ENCODE data around the gene CCR3. TPM values are rescaled to one million over a fixed set of nuclear protein-coding genes. Genes with fewer than 3 reads are reported as not detected.

The CCR3 gene
- total and polyA plus RNA-seq, 2 experiments from 2014 or later: not detected

DNA sequence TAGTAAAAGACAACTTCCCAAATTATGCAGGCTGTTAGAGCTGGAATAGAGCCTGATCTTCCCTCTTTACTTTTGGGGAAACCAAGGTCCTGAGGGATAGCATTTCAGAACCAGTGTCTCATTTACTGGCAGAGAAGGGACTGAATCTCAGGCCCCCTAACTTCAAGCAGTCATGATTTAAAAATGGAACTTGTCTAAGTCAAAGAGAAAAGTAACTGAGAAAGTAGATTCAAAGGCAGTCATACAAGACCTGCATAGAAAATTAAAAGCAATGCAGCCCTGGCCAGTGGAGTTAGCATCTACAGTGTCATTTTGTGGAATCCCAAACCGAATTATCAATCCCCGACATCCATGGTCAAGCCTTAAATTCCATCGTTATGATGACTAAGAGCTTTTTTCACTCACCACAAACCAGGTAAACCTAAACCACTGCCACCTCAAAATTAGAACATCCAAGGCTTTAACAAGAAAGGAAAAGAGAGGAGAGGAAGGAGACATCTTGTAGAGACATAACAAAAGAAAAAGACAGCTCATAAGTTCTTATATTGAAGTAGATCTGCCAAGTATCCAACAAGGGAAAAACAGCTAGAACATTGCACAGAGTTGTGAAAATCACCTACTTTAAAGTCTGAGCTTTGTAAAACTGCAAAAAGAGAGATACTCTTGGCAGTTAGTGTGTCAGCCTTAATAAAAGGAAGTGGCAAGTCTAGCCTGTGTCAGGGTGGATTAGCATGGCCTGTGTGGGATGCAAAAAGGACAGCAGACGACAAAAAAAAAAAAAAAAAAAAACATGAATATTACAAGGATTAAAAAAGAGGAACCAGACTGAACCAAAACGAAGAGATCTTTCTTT is 57.6 kb downstream of the CCR3 start:
- Histone ChIP-seq H3K9me2 (ENCODE audit: insufficient read depth) (no peaks in the 10 kb centered on the region), H3F3A (replicated peaks; ENCODE audit: low read depth) (no peaks in the 10 kb centered on the region), H3K4me3 (no peak overlapping the region), H3K36me3 (ENCODE audit: insufficient read depth) (no peaks in the 10 kb centered on the region), H2AFZ (no peak overlapping the region; the same call in 1 of the 2 replicates), H3K4me1 (ENCODE audit: insufficient read depth) (no peaks in the 10 kb centered on the region), H3K27ac (ENCODE audit: low read depth) (no peak overlapping the region), H3K4me2 (no peak overlapping the region), H4K20me1 (replicated peaks; ENCODE audit: insufficient read depth) (no peaks in the 10 kb centered on the region), H3K27me3 (ENCODE audit: insufficient read depth) (no peaks in the 10 kb centered on the region), H3K79me2 (replicated peaks; ENCODE audit: insufficient read depth) (no peaks in the 10 kb centered on the region)
- Mint-ChIP-seq H3K9me3 (no peaks in the 10 kb centered on the region), H3K4me1 (no peaks in the 10 kb centered on the region), H3K27ac (no peak overlapping the region), H3K4me3 (no peak overlapping the region), H3K27me3 (ENCODE audit: insufficient read depth, low read depth, poor library complexity) (no peaks in the 10 kb centered on the region), H3K36me3 (ENCODE audit: low read depth) (no peaks in the 10 kb centered on the region)
- TF ChIP-seq EZH2 (IDR thresholded peaks at IDR 0.05; ENCODE audit: low read depth, unreplicated experiment) (no peak), ZNF114 (CRISPR knock-in tag; IDR thresholded peaks at IDR 0.05) (no peak), POLR2AphosphoS5 (IDR thresholded peaks at IDR 0.05; ENCODE audit: low read depth) (no peak), STAT1 (IDR thresholded peaks at IDR 0.05; ENCODE audit: unreplicated experiment) (no peak), NANOG (IDR thresholded peaks at IDR 0.05; ENCODE audit: borderline replicate concordance) (no peak)
- DNase-seq (ENCODE audit: low spot score): no peak
- ATAC-seq: no peak

DNA sequence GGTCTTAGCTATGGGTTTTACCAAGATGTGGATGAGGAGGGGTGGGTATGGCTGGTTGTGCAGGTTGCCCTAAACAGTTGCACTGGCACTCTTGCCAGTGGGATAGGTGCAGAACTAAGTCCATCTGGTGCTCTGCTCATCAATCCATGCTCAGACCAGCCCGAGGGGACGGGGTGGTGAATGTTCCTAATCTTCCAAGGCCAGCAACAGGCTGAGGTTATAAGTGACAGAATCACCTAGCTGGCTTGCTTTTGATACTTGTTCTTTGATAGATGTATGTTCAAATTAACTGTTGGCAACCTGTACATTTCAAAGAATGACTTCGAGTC is 58.2 kb downstream of the CCR3 start:
- Mint-ChIP-seq H3K4me3 (no peak overlapping the region), H3K27ac (no peak overlapping the region), H3K4me1 (no peaks in the 10 kb centered on the region), H3K9me3 (no peaks in the 10 kb centered on the region), H3K36me3 (ENCODE audit: low read depth) (no peaks in the 10 kb centered on the region), H3K27me3 (ENCODE audit: insufficient read depth, low read depth, poor library complexity) (no peaks in the 10 kb centered on the region)
- Histone ChIP-seq H3K4me2 (no peak overlapping the region), H4K20me1 (replicated peaks; ENCODE audit: insufficient read depth) (no peaks in the 10 kb centered on the region), H3K4me1 (ENCODE audit: insufficient read depth) (no peaks in the 10 kb centered on the region), H3F3A (replicated peaks; ENCODE audit: low read depth) (no peaks in the 10 kb centered on the region), H3K27ac (ENCODE audit: low read depth) (no peak overlapping the region), H3K79me2 (replicated peaks; ENCODE audit: insufficient read depth) (no peaks in the 10 kb centered on the region), H3K4me3 (no peak overlapping the region), H3K27me3 (ENCODE audit: insufficient read depth) (no peaks in the 10 kb centered on the region), H2AFZ (no peak overlapping the region; the same call in 1 of the 2 replicates), H3K9me2 (ENCODE audit: insufficient read depth) (no peaks in the 10 kb centered on the region), H3K36me3 (ENCODE audit: insufficient read depth) (no peaks in the 10 kb centered on the region)
- TF ChIP-seq EZH2 (IDR thresholded peaks at IDR 0.05; ENCODE audit: low read depth, unreplicated experiment) (no peak), STAT1 (IDR thresholded peaks at IDR 0.05; ENCODE audit: unreplicated experiment) (no peak), ZNF331 (CRISPR knock-in tag; IDR thresholded peaks at IDR 0.05; ENCODE audit: low read depth) (no peak), JUNB (IDR thresholded peaks at IDR 0.05; ENCODE audit: unreplicated experiment) (no peak), NANOG (IDR thresholded peaks at IDR 0.05; ENCODE audit: borderline replicate concordance) (no peak), POLR2AphosphoS5 (IDR thresholded peaks at IDR 0.05; ENCODE audit: low read depth) (no peak)
- TF ChIP-seq, protein P1, sequence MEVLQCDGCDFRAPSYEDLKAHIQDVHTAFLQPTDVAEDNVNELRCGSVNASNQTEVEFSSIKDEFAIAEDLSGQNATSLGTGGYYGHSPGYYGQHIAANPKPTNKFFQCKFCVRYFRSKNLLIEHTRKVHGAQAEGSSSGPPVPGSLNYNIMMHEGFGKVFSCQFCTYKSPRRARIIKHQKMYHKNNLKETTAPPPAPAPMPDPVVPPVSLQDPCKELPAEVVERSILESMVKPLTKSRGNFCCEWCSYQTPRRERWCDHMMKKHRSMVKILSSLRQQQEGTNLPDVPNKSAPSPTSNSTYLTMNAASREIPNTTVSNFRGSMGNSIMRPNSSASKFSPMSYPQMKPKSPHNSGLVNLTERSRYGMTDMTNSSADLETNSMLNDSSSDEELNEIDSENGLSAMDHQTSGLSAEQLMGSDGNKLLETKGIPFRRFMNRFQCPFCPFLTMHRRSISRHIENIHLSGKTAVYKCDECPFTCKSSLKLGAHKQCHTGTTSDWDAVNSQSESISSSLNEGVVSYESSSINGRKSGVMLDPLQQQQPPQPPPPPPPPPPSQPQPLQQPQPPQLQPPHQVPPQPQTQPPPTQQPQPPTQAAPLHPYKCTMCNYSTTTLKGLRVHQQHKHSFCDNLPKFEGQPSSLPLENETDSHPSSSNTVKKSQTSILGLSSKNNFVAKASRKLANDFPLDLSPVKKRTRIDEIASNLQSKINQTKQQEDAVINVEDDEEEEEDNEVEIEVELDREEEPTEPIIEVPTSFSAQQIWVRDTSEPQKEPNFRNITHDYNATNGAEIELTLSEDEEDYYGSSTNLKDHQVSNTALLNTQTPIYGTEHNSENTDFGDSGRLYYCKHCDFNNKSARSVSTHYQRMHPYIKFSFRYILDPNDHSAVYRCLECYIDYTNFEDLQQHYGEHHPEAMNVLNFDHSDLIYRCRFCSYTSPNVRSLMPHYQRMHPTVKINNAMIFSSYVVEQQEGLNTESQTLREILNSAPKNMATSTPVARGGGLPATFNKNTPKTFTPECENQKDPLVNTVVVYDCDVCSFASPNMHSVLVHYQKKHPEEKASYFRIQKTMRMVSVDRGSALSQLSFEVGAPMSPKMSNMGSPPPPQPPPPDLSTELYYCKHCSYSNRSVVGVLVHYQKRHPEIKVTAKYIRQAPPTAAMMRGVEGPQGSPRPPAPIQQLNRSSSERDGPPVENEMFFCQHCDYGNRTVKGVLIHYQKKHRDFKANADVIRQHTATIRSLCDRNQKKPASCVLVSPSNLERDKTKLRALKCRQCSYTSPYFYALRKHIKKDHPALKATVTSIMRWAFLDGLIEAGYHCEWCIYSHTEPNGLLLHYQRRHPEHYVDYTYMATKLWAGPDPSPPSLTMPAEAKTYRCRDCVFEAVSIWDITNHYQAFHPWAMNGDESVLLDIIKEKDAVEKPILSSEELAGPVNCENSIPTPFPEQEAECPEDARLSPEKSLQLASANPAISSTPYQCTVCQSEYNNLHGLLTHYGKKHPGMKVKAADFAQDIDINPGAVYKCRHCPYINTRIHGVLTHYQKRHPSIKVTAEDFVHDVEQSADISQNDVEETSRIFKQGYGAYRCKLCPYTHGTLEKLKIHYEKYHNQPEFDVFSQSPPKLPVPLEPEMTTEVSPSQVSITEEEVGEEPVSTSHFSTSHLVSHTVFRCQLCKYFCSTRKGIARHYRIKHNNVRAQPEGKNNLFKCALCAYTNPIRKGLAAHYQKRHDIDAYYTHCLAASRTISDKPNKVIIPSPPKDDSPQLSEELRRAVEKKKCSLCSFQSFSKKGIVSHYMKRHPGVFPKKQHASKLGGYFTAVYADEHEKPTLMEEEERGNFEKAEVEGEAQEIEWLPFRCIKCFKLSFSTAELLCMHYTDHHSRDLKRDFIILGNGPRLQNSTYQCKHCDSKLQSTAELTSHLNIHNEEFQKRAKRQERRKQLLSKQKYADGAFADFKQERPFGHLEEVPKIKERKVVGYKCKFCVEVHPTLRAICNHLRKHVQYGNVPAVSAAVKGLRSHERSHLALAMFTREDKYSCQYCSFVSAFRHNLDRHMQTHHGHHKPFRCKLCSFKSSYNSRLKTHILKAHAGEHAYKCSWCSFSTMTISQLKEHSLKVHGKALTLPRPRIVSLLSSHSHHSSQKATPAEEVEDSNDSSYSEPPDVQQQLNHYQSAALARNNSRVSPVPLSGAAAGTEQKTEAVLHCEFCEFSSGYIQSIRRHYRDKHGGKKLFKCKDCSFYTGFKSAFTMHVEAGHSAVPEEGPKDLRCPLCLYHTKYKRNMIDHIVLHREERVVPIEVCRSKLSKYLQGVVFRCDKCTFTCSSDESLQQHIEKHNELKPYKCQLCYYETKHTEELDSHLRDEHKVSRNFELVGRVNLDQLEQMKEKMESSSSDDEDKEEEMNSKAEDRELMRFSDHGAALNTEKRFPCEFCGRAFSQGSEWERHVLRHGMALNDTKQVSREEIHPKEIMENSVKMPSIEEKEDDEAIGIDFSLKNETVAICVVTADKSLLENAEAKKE (CRISPR knock-in tag; IDR thresholded peaks at IDR 0.05): no peak
- TF ChIP-seq, protein P2, sequence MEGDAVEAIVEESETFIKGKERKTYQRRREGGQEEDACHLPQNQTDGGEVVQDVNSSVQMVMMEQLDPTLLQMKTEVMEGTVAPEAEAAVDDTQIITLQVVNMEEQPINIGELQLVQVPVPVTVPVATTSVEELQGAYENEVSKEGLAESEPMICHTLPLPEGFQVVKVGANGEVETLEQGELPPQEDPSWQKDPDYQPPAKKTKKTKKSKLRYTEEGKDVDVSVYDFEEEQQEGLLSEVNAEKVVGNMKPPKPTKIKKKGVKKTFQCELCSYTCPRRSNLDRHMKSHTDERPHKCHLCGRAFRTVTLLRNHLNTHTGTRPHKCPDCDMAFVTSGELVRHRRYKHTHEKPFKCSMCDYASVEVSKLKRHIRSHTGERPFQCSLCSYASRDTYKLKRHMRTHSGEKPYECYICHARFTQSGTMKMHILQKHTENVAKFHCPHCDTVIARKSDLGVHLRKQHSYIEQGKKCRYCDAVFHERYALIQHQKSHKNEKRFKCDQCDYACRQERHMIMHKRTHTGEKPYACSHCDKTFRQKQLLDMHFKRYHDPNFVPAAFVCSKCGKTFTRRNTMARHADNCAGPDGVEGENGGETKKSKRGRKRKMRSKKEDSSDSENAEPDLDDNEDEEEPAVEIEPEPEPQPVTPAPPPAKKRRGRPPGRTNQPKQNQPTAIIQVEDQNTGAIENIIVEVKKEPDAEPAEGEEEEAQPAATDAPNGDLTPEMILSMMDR (conservative IDR thresholded peaks at IDR 0.05; ENCODE audit: low read depth in 2 of 2): no peak
- TF ChIP-seq, protein P3, sequence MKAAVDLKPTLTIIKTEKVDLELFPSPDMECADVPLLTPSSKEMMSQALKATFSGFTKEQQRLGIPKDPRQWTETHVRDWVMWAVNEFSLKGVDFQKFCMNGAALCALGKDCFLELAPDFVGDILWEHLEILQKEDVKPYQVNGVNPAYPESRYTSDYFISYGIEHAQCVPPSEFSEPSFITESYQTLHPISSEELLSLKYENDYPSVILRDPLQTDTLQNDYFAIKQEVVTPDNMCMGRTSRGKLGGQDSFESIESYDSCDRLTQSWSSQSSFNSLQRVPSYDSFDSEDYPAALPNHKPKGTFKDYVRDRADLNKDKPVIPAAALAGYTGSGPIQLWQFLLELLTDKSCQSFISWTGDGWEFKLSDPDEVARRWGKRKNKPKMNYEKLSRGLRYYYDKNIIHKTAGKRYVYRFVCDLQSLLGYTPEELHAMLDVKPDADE (IDR thresholded peaks at IDR 0.05): no peak
- no peak for DNase-seq (ENCODE audit: low spot score)
- ATAC-seq: no peak
